ENCODE data around the gene ONECUT2.

DNA sequence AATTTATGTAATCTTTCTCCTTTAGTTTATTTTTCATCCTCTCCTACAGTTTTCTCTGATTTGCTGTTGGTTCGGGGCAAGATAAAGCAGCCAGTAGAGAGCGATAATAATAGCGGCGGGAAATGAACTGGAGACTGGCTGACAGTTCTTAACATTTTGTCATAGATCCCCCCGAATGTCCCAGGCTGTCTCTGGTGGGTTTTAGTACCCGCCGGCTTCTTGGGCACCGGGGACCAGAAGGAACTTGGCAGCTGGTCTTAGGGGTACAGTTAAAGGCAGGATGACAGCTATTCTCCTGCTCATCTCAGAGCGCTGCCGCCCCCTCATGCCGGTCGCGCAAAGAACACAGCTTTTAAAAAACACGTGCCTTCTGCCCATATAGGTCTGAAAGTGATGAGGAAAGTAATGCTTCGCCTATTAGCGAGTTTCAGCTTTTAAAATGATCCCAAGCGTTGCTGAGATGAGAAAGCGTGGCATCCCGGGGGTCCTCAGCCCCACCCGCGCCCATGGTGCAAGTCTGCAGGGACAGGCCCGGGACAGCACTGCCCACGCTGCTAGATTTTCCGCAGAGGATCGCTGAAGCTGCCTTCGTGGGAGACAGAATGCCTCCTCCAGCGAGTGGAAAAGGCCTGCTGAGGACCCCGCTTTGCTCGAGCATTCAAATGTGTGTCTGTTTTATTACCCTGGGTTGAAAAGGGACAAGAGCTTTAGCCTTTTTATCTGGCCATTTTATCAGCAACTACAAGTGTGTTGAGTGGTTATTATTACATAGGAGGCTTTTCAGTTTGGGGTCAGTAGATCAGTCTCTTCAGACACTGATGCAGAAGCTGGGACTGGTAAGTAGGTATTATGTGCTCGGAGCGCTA lies 3.8 kb downstream of the ONECUT2 start:
- TF ChIP-seq, protein P1, sequence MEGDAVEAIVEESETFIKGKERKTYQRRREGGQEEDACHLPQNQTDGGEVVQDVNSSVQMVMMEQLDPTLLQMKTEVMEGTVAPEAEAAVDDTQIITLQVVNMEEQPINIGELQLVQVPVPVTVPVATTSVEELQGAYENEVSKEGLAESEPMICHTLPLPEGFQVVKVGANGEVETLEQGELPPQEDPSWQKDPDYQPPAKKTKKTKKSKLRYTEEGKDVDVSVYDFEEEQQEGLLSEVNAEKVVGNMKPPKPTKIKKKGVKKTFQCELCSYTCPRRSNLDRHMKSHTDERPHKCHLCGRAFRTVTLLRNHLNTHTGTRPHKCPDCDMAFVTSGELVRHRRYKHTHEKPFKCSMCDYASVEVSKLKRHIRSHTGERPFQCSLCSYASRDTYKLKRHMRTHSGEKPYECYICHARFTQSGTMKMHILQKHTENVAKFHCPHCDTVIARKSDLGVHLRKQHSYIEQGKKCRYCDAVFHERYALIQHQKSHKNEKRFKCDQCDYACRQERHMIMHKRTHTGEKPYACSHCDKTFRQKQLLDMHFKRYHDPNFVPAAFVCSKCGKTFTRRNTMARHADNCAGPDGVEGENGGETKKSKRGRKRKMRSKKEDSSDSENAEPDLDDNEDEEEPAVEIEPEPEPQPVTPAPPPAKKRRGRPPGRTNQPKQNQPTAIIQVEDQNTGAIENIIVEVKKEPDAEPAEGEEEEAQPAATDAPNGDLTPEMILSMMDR (IDR thresholded peaks at IDR 0.05), result no peak
- no peak for TF ChIP-seq POLR2A (IDR thresholded peaks at IDR 0.05)

All from testis (tissue), 2 donors.